ENCODE results near the gene ZNF35.

GRCh38 chr3:44642337-44642736 lies 6.2 kb upstream of the ZNF35 start:
- TF ChIP-seq POLR2AphosphoS5 (IDR thresholded peaks at IDR 0.05; ENCODE audit: low read depth, low read length) (no peak), EZH2 (IDR thresholded peaks at IDR 0.05) (no peak), RAD21 (IDR thresholded peaks at IDR 0.05; ENCODE audit: low read depth) (no peak)
